GM12801 (cell line): Measurements from ENCODE around the gene NETO1.

Experiments used
- CTCF ChIP-seq: IDR thresholded peaks from one replicate; pipeline ENCODE4 v1.5.1; 2011; ENCODE audit warnings: control low read depth; ENCODE audit not compliant: insufficient read length; ENCODE audit errors: extremely low read depth

NETO1 gene

DNA sequence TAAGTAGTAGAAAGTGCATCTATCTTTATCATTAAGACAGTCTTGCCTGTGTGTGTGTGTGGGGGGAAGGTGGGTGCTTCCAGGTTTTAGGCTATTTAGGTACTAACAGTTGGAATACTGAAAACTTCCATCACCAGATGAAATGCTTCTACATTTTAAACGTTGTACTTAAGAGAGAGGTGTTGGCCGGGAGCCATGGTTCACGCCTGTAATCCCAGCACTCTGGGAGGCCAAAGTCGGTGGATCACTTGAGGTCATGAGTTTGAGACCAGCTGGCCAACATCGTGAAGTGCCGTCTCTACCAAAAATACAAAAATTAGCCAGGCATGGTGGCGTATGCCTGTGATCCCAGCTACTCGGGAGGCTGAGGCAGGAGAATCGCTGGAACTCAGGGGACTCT, 4.0 kb downstream of the NETO1 start:
- no peak for TF ChIP-seq CTCF

- TF ChIP-seq CTCF, result no peak
Observed at GRCh38 chr18:72859088-72859487, 8.7 kb downstream of the NETO1 start.

DNA sequence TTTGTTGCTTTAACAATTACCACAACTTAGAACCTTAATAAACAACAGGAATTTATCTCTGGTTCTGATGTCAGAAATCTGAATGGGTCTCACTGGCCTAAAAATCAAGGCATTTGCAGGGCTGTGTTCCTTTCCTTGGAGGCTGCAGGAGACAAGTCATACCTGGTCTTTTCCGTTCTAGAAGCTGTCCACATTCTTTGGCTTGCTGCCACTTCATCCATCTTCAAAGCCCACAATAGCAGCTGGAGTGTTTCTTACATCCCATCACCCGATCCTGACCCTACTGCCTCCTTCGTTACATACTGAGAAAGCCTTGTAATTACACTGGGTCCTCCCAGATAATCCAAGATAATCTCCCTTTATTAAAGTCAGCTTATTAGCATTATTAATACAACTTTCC, 18.1 kb downstream of the NETO1 start:
- no peak for TF ChIP-seq CTCF

DNA sequence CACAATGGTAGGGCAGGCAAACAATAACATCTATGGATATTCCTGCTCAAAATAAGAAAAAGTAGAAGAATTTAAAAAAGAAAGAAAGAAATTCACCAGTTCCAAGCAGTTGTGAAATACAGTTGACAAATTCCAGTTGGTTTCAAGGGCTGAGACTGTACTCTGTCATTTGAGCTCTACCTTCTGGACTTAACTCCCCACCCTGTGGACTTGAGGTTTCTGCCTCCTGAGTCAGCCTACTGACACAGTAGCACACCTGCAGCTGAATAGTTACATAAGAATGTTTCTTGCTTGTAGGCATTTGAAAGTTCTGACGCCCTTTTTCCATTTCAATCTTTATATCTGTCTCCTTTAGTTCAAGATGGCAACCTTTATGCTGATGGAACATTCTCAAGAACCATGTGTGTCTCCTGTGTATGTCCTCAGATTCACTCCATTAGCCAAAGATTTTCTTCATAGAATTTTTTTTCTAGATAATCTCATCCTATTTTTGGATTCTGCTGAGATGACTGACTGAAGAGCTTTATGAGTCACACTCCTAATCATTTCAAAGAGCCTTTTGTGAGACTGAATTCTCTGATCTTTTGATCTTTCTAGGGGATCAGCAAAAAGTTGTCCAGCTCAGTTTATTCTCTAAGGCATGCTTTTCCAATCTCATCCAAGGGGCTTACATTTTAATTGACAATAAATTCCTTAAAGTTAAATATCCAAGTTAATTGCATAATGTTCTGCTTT, 19.1 kb downstream of the NETO1 start:
- no peak for TF ChIP-seq CTCF

- TF ChIP-seq CTCF, result no peak
Observed at GRCh38 chr18:72847771-72848170, 20.0 kb downstream of the NETO1 start.

- TF ChIP-seq CTCF, result no peak
Observed at GRCh38 chr18:72846736-72847533, 20.9 kb downstream of the NETO1 start.

DNA sequence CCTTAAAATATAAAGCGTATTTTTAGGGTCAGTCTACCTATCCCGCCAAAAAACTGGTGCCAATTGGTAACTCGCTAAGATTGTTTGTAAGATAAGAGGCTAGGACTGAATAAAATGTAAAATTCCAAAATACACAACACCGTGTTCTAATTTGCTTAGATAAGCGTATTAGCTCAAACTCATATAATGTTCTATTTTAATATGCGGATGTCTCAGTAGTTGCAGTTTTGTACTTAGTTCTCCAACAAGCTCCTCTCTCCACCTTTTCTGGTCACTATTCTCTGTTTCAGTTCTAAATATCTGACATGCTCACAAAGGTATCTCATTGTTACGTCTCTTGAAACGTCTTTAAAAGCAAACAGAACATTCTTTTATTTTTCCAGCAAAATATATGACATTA, 24.0 kb downstream of the NETO1 start:
- no peak for TF ChIP-seq CTCF
